ENCODE data around the gene TFPI.
"Not testable (repeated sequence)": the region's sequence is repeated elsewhere in the genome, so short reads cannot be mapped to it uniquely, and the experiment has no call there.

TFPI gene

GRCh38 chr2:187554011-187554703, at the start of gene TFPI:
Gene TFPI (minus strand): TSS chr2:187554435. CDS start chr2:187503768, 50,667 bp downstream.
- DNase-seq (no peak), ATAC-seq (no peak)

GRCh38 chr2:187594801-187595200, 40.6 kb upstream of the TFPI start:
- no peak for ATAC-seq
- DNase-seq = no peak

- ATAC-seq = no peak
- DNase-seq = no peak
Observed at GRCh38 chr2:187593697-187594096, 39.5 kb upstream of the TFPI start.

GRCh38 chr2:187593098-187593497, 38.9 kb upstream of the TFPI start:
- DNase-seq = no peak

GRCh38 chr2:187590175-187590574, 35.9 kb upstream of the TFPI start:
- ATAC-seq (no peak), DNase-seq (no peak)

More at GRCh38 chr2:187593098-187593497, 38.9 kb upstream of the TFPI start:
- ATAC-seq = no peak

- peak; percentile 91 for ATAC-seq
- DNase-seq = no peak
Observed at GRCh38 chr2:187586011-187586641, 31.9 kb upstream of the TFPI start.

- DNase-seq (peak; percentile 16), ATAC-seq (no peak)
Observed at GRCh38 chr2:187581125-187581896, 27.1 kb upstream of the TFPI start.

GRCh38 chr2:187580462-187581124, 26.4 kb upstream of the TFPI start:
- ATAC-seq (no peak), DNase-seq (no peak)

GRCh38 chr2:187577310-187577709, 23.1 kb upstream of the TFPI start:
- no peak for ATAC-seq
- no peak for DNase-seq

- ATAC-seq (no peak), DNase-seq (no peak)
Observed at GRCh38 chr2:187576906-187577305, 22.7 kb upstream of the TFPI start.

- no peak for ATAC-seq
- no peak for DNase-seq
Observed at GRCh38 chr2:187575751-187576067, 21.5 kb upstream of the TFPI start.

GRCh38 chr2:187574969-187575750, 20.9 kb upstream of the TFPI start:
- no peak for DNase-seq

GRCh38 chr2:187573722-187574121, 19.5 kb upstream of the TFPI start:
- DNase-seq (no peak), ATAC-seq (no peak)

More at GRCh38 chr2:187574969-187575750, 20.9 kb upstream of the TFPI start:
- no peak for ATAC-seq

- DNase-seq, ATAC-seq: not testable (repeated sequence)
Observed at GRCh38 chr2:187571996-187572395, 17.8 kb upstream of the TFPI start.

GRCh38 chr2:187569571-187569970, 15.3 kb upstream of the TFPI start:
- no peak for ATAC-seq
- DNase-seq = no peak

GRCh38 chr2:187569042-187569441, 14.8 kb upstream of the TFPI start:
- DNase-seq = no peak
- ATAC-seq = no peak

- no peak for DNase-seq
- no peak for ATAC-seq
Observed at GRCh38 chr2:187567126-187567525, 12.9 kb upstream of the TFPI start.

- ATAC-seq (no peak), DNase-seq (no peak)
Observed at GRCh38 chr2:187566712-187567111, 12.5 kb upstream of the TFPI start.

- no peak for ATAC-seq
- DNase-seq = no peak
Observed at GRCh38 chr2:187566266-187566665, 12.0 kb upstream of the TFPI start.

GRCh38 chr2:187565618-187566017, 11.4 kb upstream of the TFPI start:
- DNase-seq, ATAC-seq: not testable (repeated sequence)

GRCh38 chr2:187556493-187556892, 2.3 kb upstream of the TFPI start:
- not testable (repeated sequence) for DNase-seq, ATAC-seq

- ATAC-seq = no peak
- no peak for DNase-seq
Observed at GRCh38 chr2:187554704-187555082, 458 bp upstream of the TFPI start.

Measured in stimulated activated naive CD8-positive, alpha-beta T cell treated with anti-CD3 and anti-CD28 coated beads, Interleukin-15, Interleukin-2, amounts not matched to agents 100 U/mL and 50 U/mL, for 24 hours (primary cell).